K562 (cell line): ENCODE measurements around the gene SEMA6C. TPM values are rescaled to one million over a fixed set of nuclear protein-coding genes. Genes with fewer than 3 reads are reported as not detected.

Experiments
- ATAC-seq: fragments of 200-7000 bp; cut with Tn5 transposase; 3 replicates; pipeline ENCODE4 v1.9.1; 2020; ENCODE audit warnings: moderate library complexity
- BruUV-seq: library from RNA; stranded (reverse); fragments of 400-500 nt; replicated peaks from 2 replicates; lab custom pipeline; 2021; lab: Mats Ljungman, UMichigan
- CTCF ChIA-PET: fragments of 300-600 bp; formaldehyde crosslinking; extraction: SDS; loops from one replicate; lab custom pipeline; 2021; ENCODE audit warnings: low intra/inter-chr PET ratio; lab: Yijun Ruan, JAX
- POLR2A ChIA-PET: fragments of 300-600, 350-650 bp; sonication (Branson Sonifier 250); formaldehyde crosslinking; extraction: SDS; loops from one replicate; lab custom pipeline; 2021; ENCODE audit warnings: antibody characterized with exemption, inconsistent platforms; lab: Yijun Ruan, JAX
- DNase-seq, 4 experiments: peaks; one replicate each; pipeline versions ENCODE4 v3.0.0 to v3.0.0-alpha.2; 2011 to 2018; ENCODE audit warnings: low spot score in 3 of 4, mixed read lengths in 3 of 4; ENCODE audit errors: extremely low read depth in 1 of 4
- FAIRE-seq: peaks from 2 replicates; lab custom pipeline; 2011; peaks lifted over from hg19 to GRCh38; lab: Jason Lieb, UNC
- H2AFZ ChIP-seq: 2 replicates; pipeline ENCODE4 v1.6.0; 2011; ENCODE audit warnings: low read depth, low read length, control low read depth, inconsistent platforms
- H3K27ac ChIP-seq: fragments of 200-600 bp; 3 replicates; pipeline ENCODE4 v1.8.0; 2011; ENCODE audit warnings: low read depth, mild to moderate bottlenecking, control low read depth, inconsistent platforms, low read length, moderate library complexity, mixed read lengths; ENCODE audit errors: extremely low read depth
- H3K27me3 ChIP-seq, 2 experiments: fragments of 300-600 bp in 1 of 2; 2 replicates in 1 of 2; 3 replicates in 1 of 2; pipeline versions ENCODE4 v1.6.0 to v1.8.0; 2011; ENCODE audit warnings: inconsistent platforms in 2 of 2, low read length in 2 of 2, mild to moderate bottlenecking in 1 of 2, mixed read lengths in 1 of 2, moderate library complexity in 1 of 2; ENCODE audit not compliant: control insufficient read depth in 2 of 2, insufficient read depth in 2 of 2
- H3K36me3 ChIP-seq: fragments of 300-600 bp; 3 replicates; pipeline ENCODE4 v1.8.0; 2011; ENCODE audit warnings: mild to moderate bottlenecking, low read length, inconsistent platforms; ENCODE audit not compliant: control insufficient read depth, insufficient read depth
- H3K4me1 ChIP-seq, 2 experiments: fragments of 200-600 bp in 1 of 2; replicated peaks in 1 of 2; 2 replicates in 1 of 2; 3 replicates in 1 of 2; pipeline versions ENCODE4 v1.5.1 to v1.8.0; 2011; ENCODE audit warnings: inconsistent platforms in 2 of 2, low read length in 2 of 2, mild to moderate bottlenecking in 1 of 2, mixed read lengths in 1 of 2, moderate library complexity in 1 of 2; ENCODE audit not compliant: control insufficient read depth in 2 of 2, insufficient read depth in 2 of 2
- H3K4me2 ChIP-seq: 2 replicates; pipeline ENCODE4 v1.6.1; 2011; ENCODE audit warnings: low read length, control low read depth, inconsistent platforms, mixed read lengths; ENCODE audit not compliant: insufficient read depth
- H3K4me3 ChIP-seq: fragments of 200-600 bp; sonication (generic), shearing (Covaris generic); 2 replicates; pipeline ENCODE4 v1.5.1; 2016; ENCODE audit warnings: control low read depth, inconsistent platforms
- H3K79me2 ChIP-seq: fragments of 200-600 bp; 3 replicates; pipeline ENCODE4 v1.8.0; 2011; ENCODE audit warnings: low read length, inconsistent platforms; ENCODE audit not compliant: control insufficient read depth, insufficient read depth
- H3K9ac ChIP-seq, 2 experiments: 2 replicates each; pipeline versions ENCODE4 v1.6.0 to v1.6.1; 2011; ENCODE audit warnings: low read depth in 2 of 2, low read length in 2 of 2, control low read depth in 1 of 2, inconsistent platforms in 1 of 2, mild to moderate bottlenecking in 1 of 2, mixed read lengths in 1 of 2; ENCODE audit not compliant: insufficient read depth in 1 of 2
- H3K9me1 ChIP-seq: one replicate; pipeline ENCODE4 v1.6.0; 2011; ENCODE audit warnings: inconsistent platforms, mild to moderate bottlenecking, low read length, moderate library complexity; ENCODE audit not compliant: control insufficient read depth, insufficient read depth
- H3K9me3 ChIP-seq: replicated peaks from 2 replicates; pipeline ENCODE4 v1.5.1; 2011; ENCODE audit warnings: low read depth, low read length, inconsistent platforms; ENCODE audit not compliant: control insufficient read depth, insufficient read depth
- H4K20me1 ChIP-seq: replicated peaks from 2 replicates; pipeline ENCODE4 v1.6.1; 2011; ENCODE audit warnings: low read length, inconsistent platforms, mixed read lengths; ENCODE audit not compliant: control insufficient read depth, insufficient read depth
- EWSR1 ChIP-seq: fragments of 450-650 bp; IDR thresholded peaks from 2 replicates; pipeline ENCODE4 v1.6.1; 2018; ENCODE audit warnings: borderline replicate concordance, mild to moderate bottlenecking, low read depth, moderate library complexity; ENCODE audit not compliant: partially characterized antibody
- HMGXB4 ChIP-seq: sonication (generic); formaldehyde crosslinking; IDR thresholded peaks from 2 replicates; pipeline ENCODE4 v1.8.1; 2023; ENCODE audit warnings: mild to moderate bottlenecking, missing genetic modification reagents
- RCOR1 ChIP-seq, 2 experiments: IDR thresholded peaks; 2 replicates each; pipeline ENCODE4 v1.6.1; 2012; ENCODE audit warnings: low read depth in 2 of 2, low read length in 2 of 2, borderline replicate concordance in 1 of 2, improper control_type of control experiment in 1 of 2
- SIN3A ChIP-seq, 2 experiments: fragments of 150-350 bp in 1 of 2; IDR thresholded peaks; 2 replicates each; pipeline ENCODE4 v1.6.1; 2011 to 2016; ENCODE audit warnings: borderline replicate concordance in 2 of 2, low read depth in 2 of 2, low read length in 2 of 2, mild to moderate bottlenecking in 2 of 2, moderate library complexity in 2 of 2; ENCODE audit not compliant: control insufficient read depth in 1 of 2
- THRAP3 ChIP-seq: fragments of 450-650 bp; IDR thresholded peaks from 2 replicates; pipeline ENCODE4 v1.6.1; 2016; ENCODE audit warnings: mild to moderate bottlenecking, inconsistent platforms, borderline replicate concordance
- ZFP36 ChIP-seq: fragments of 150-350 bp; IDR thresholded peaks from 2 replicates; pipeline ENCODE4 v1.6.1; 2018; ENCODE audit warnings: low read length, low read depth; ENCODE audit not compliant: partially characterized antibody
- WGBS: fragments of 100-300 bp; shearing (Covaris generic); methylation state at CpG from one replicate; pipeline ENCODE4 v1.1.6; 2016; ENCODE audit warnings: low coverage, mixed read lengths; ENCODE audit not compliant: insufficient coverage; ENCODE audit errors: missing lambda C conversion rate; 5-methylcytosine and 5-hydroxymethylcytosine counted together
- in situ Hi-C: fragments of 300-500 bp; cut with MboI; formaldehyde crosslinking; loops from 4 replicates; pipeline ENCODE4 v1.15.0; 2018; ENCODE audit warnings: inconsistent platforms, mixed read lengths
- intact Hi-C: fragments of 100-400 bp; cut with micrococcal nuclease; formaldehyde crosslinking; loops from 2 replicates; pipeline ENCODE4 v1.14.2; 2022
- polyA plus RNA-seq, 8 experiments: library from polyadenylated mRNA; depleted of rRNA in 4 of 8; stranded (reverse) in 5 of 8; unstranded in 3 of 8; fragments of >200 nt; fragmentation: Nextera tagmentation in 2 of 8; fragmentation: Illumina TruSeq in 1 of 8; extraction: Ambion mirVana in 2 of 8; extraction: Trizol in 1 of 8; gene quantifications; 2 replicates each; pipeline versions ENCODE4 v1.2.1 to v1.2.3, GENCODE V29; 2011 to 2014; ENCODE audit warnings: inconsistent platforms in 1 of 8, missing spikeins in 1 of 8
- total RNA-seq, 7 experiments: library from RNA; depleted of rRNA in 6 of 7; stranded (reverse); fragments of >200 nt in 6 of 7; fragmentation: Illumina TruSeq in 2 of 7; extraction: Trizol in 2 of 7; gene quantifications; 2 replicates each; pipeline versions ENCODE4 v1.2.1 to v1.2.3, GENCODE V29; 2011 to 2021; ENCODE audit warnings: low replicate concordance in 1 of 7
- TF ChIP-seq, protein P1 (sequence below): fragments of 450-650 bp; IDR thresholded peaks from 2 replicates; pipeline ENCODE4 v1.6.1; 2014; ENCODE audit warnings: low read depth, mild to moderate bottlenecking, moderate library complexity, borderline replicate concordance
- TF ChIP-seq, protein P2 (sequence below): fragments of 250-450 bp; sonication (Bioruptor Pico); IDR thresholded peaks from 2 replicates; pipeline ENCODE4 v1.8.0; 2021; ENCODE audit warnings: borderline replicate concordance, mild to moderate bottlenecking, moderate library complexity; ENCODE audit not compliant: poor library complexity, severe bottlenecking
- TF ChIP-seq, protein P3 (sequence below): fragments of 450-650 bp; IDR thresholded peaks from 2 replicates; pipeline ENCODE4 v1.7.1; 2018; ENCODE audit warnings: mild to moderate bottlenecking, low read depth; ENCODE audit not compliant: partially characterized antibody
- TF ChIP-seq, protein P4 (sequence below): IDR thresholded peaks from 3 replicates; pipeline ENCODE4 v1.6.1; 2011; ENCODE audit warnings: borderline replicate concordance, mild to moderate bottlenecking, moderate library complexity; ENCODE audit not compliant: insufficient read length; ENCODE audit errors: extremely low read depth

The SEMA6C gene
- total and polyA plus RNA-seq, 9 of the 15 experiments (the other 6 are each of a cell fraction or from before 2014, with no cell fraction given): 0.03 to 4.6 (median 0.95) TPM

- FAIRE-seq (no peak), ATAC-seq (no peak), DNase-seq (no peak)
- Histone ChIP-seq H3K36me3 (no peaks in the 10 kb centered on the region), H3K9me3 (no peaks in the 10 kb centered on the region), H3K27me3 (no peaks in the 10 kb centered on the region), H3K9me1 (no peaks in the 10 kb centered on the region), H3K79me2 (peaks cover 15% of the 10 kb centered on the region), H2AFZ (peak overlapping the region; percentile 56; the same call in 1 of the 2 replicates), H3K27ac (no peak overlapping the region), H3K9ac (no peak overlapping the region), H3K4me2 (no peak overlapping the region), H4K20me1 (no peaks in the 10 kb centered on the region), H3K4me1 (peaks cover 10 to 19% of the 10 kb centered on the region in 2 experiments; a peak in 4 of 5 replicates), H3K4me3 (no peak overlapping the region)
- BruUV-seq: no TSS peak
- in situ Hi-C loops: no loop called here
- 42% methylated on average over 1 of the region's 1 CpG for WGBS
- CTCF ChIA-PET: no interaction called here
- POLR2A ChIA-PET: interaction anchor here (0.6 kb wide), 1 partner anchor 312 kb away, joined by 3 read pairs; no protein-coding TSS in a partner anchor
- intact Hi-C loops: loop anchor here (5.0 to 10.0 kb wide), 2 partner anchors 191 to 543 kb away; no protein-coding TSS in a partner anchor
- no peak for TF ChIP-seq ZFP36
- TF ChIP-seq, protein P1, sequence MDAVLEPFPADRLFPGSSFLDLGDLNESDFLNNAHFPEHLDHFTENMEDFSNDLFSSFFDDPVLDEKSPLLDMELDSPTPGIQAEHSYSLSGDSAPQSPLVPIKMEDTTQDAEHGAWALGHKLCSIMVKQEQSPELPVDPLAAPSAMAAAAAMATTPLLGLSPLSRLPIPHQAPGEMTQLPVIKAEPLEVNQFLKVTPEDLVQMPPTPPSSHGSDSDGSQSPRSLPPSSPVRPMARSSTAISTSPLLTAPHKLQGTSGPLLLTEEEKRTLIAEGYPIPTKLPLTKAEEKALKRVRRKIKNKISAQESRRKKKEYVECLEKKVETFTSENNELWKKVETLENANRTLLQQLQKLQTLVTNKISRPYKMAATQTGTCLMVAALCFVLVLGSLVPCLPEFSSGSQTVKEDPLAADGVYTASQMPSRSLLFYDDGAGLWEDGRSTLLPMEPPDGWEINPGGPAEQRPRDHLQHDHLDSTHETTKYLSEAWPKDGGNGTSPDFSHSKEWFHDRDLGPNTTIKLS: no peak
- TF ChIP-seq, protein P2, sequence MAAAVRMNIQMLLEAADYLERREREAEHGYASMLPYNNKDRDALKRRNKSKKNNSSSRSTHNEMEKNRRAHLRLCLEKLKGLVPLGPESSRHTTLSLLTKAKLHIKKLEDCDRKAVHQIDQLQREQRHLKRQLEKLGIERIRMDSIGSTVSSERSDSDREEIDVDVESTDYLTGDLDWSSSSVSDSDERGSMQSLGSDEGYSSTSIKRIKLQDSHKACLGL: no peak
- no peak for TF ChIP-seq HMGXB4 (CRISPR knock-in tag)
- TF ChIP-seq RCOR1 (IDR thresholded peaks at IDR 0.05; ENCODE audit: borderline replicate concordance in 1 of 2, low read depth in 2 of 2, low read length in 2 of 2): no peak
- TF ChIP-seq THRAP3: no peak
- TF ChIP-seq, protein P3, sequence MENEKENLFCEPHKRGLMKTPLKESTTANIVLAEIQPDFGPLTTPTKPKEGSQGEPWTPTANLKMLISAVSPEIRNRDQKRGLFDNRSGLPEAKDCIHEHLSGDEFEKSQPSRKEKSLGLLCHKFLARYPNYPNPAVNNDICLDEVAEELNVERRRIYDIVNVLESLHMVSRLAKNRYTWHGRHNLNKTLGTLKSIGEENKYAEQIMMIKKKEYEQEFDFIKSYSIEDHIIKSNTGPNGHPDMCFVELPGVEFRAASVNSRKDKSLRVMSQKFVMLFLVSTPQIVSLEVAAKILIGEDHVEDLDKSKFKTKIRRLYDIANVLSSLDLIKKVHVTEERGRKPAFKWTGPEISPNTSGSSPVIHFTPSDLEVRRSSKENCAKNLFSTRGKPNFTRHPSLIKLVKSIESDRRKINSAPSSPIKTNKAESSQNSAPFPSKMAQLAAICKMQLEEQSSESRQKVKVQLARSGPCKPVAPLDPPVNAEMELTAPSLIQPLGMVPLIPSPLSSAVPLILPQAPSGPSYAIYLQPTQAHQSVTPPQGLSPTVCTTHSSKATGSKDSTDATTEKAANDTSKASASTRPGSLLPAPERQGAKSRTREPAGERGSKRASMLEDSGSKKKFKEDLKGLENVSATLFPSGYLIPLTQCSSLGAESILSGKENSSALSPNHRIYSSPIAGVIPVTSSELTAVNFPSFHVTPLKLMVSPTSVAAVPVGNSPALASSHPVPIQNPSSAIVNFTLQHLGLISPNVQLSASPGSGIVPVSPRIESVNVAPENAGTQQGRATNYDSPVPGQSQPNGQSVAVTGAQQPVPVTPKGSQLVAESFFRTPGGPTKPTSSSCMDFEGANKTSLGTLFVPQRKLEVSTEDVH: no peak
- no peak for TF ChIP-seq EWSR1
- no peak for TF ChIP-seq SIN3A (IDR thresholded peaks at IDR 0.05; ENCODE audit: borderline replicate concordance in 2 of 2, control insufficient read depth in 1 of 2, low read depth in 2 of 2, low read length in 2 of 2)
- TF ChIP-seq, protein P4, sequence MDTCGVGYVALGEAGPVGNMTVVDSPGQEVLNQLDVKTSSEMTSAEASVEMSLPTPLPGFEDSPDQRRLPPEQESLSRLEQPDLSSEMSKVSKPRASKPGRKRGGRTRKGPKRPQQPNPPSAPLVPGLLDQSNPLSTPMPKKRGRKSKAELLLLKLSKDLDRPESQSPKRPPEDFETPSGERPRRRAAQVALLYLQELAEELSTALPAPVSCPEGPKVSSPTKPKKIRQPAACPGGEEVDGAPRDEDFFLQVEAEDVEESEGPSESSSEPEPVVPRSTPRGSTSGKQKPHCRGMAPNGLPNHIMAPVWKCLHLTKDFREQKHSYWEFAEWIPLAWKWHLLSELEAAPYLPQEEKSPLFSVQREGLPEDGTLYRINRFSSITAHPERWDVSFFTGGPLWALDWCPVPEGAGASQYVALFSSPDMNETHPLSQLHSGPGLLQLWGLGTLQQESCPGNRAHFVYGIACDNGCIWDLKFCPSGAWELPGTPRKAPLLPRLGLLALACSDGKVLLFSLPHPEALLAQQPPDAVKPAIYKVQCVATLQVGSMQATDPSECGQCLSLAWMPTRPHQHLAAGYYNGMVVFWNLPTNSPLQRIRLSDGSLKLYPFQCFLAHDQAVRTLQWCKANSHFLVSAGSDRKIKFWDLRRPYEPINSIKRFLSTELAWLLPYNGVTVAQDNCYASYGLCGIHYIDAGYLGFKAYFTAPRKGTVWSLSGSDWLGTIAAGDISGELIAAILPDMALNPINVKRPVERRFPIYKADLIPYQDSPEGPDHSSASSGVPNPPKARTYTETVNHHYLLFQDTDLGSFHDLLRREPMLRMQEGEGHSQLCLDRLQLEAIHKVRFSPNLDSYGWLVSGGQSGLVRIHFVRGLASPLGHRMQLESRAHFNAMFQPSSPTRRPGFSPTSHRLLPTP: no peak
Measured at GRCh38 chr1:151193856-151194255, 47.4 kb upstream of the SEMA6C start.
